Measurements from ENCODE around the gene C4orf46.
"Not testable (repeated sequence)": the region's sequence is repeated elsewhere in the genome, so short reads cannot be mapped to it uniquely, and the experiment has no call there.

Gene C4orf46

DNA sequence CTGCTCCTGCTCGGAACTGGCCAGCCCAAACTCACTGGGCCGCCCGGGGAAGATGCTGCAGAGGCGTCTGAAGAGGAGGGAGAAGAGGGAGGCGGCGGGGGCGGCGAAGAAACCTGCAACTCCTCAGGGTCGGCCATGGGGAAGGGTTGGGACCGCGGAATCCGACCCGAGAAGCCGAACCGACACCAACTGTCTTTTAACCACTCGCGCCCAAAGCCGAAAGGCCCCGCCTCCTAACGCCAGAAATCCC lies at the start of gene C4orf46:
TSS of gene C4orf46 (minus strand) at position 223 of the 250 bp plus-strand sequence. CDS start at position 137, 86 bp downstream.
- no peak for DNase-seq

DNA sequence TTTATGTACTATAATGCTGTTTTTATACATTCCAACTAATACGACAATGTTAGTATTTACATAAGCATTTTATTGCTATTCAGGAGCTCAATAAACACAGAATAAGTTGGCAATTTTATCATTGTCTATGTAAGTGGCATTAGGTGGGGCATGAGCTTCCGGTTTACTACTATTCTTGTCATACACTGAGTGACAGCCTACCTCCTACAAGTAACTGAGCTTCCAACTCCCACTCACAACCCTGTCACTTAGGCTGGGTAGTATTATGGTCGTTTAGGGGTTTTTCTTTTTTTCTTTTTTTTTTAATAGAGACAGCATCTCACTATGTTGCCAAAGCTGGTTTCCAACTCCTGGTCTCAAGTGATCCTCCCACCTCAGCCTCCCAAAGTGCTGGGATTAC lies 44.1 kb upstream of the C4orf46 start:
- no peak for DNase-seq

DNA sequence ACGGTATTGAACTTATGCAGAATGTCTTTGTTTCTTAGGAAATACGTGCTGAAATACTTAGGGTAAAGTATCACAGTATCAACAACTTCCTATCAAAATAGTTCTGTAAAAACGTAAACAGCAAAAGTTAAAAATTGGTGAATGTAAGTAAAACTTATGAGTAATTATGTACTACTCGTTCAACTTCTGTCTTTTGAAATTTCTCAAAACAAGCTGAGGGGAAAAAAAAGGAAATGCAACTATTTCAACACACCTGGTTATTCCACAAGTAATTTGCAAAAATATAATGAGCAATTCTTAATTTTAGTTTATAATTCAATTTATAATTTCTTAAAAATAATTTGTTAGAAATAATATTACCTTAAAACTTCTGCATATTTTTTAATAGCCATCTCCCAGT lies 43.2 kb upstream of the C4orf46 start:
- DNase-seq = no peak

DNA sequence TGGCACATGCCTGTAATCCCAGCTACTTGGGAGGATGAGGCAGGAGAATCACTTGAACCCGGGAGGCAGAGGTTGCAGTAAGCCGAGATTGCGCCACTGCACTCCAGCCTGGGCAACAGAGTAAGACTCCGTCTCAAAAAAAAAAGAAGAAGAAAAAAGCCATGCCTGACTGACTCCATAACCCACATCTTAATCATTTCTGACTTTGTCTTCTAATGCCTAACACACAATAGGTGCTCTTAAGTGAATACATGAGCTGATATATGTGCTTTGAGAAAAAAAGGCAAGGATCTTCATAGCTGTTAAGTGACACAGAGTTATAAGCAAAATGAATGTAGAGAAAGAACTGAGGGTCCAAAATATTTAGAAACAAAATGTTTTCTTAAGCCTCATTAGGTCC lies 40.9 kb upstream of the C4orf46 start:
- DNase-seq = not testable (repeated sequence)

DNA sequence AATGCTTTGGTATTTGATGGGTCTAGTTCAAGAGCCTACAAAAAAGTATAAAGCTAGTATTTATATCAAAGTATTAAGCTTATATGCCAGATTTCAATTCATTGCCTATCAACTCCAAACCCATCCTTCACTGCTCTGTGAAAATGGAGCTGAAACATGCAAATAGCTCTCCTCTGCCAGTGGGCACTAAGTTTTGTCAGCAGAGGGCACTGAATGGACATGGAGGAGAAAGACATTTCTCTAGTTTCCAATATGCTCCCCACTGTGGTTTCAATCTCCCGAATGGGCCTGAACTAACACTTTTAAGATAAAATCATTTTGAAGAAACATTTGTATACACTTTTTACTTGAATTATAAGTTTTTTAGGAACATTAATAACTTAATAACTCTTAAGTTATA lies 39.1 kb upstream of the C4orf46 start:
- no peak for DNase-seq

DNA sequence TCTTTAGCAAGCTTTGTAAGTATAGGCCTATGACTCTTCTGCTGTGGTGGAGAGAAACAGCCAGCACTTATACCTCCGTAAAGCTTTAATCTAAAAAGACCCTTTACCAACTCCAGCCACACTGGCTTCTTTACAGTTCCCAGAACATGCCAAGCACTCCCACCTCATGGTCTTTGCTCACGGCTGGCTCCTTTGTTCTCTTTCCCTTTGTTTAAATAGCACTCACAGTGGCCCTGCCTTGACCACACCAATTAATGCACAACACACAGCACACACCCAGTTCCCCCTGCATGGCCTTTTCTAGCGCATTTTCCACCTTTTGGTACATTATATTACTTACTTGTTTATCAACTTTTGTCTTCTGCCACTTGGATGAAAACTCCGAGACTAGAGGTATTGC lies 32.6 kb upstream of the C4orf46 start:
- DNase-seq = no peak

DNA sequence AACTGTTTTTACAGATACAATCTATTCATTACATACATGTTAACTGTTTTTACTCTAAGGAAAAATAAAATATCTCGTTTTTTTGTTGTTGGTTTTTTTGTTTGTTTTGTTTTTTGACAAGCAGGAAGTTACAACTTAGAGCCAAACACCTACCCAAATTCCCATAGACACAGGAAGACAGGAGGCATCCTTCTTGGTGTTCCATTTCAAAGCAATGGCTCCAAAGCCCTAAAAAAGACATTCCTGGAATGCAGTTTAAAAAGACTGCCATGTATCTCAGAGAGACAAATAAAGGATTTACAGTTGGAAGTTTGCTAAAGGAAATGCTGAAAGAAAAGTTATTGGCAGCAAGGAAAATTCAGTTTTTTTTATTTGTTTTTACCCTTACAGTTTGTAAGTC lies 17.1 kb upstream of the C4orf46 start:
- DNase-seq = no peak

DNA sequence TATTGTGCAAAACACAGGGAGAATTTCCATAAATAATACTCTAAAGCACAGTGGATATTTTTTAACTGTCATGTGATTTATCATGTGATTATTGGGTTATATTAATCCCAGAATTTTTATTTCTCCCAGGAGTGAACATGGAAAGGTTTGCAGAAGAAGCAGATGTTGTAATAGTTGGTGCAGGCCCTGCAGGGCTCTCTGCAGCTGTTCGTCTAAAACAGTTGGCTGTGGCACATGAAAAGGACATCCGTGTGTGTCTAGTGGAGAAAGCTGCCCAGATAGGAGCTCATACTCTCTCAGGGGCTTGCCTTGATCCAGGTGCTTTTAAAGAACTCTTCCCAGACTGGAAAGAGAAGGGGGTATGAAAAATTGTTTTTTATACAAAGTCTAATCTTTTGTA lies 10.4 kb upstream of the C4orf46 start:
- DNase-seq = no peak

DNA sequence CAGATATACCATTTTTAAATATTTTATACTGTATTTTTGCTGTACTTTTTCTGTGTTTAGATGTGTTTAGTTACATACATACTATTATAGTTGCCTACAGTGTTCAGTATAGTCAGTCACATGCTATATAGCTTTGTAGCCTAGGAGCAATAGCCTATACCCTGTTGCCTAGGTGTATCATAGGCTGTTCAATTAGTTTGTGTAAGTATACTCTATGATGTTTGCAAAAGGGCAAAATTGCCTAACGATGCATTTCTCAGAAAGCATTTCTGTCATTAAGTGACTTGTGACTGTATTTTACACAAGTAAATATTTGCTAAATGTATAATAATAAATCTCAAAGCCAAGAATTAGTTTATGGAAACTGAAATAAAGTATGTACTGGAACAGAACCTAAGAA lies 9.9 kb upstream of the C4orf46 start:
- no peak for DNase-seq

DNA sequence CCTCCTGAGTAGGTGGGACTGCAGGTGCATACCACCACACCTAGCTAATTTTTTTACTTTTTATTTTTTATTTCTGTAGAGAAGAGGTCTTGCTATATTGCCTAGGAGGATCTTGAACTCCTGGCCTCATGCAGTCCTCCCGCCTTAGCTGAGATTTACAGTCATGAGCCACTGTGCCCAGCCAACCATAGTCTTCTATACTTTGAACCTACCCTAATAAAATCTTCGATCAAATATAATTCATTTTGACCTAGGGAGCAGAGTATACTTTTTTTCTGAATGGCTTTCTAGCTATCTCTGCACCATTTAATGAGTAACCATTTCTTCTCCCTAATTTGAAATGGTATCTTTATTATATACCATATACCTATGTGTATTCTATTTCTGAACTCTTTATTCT lies 7.1 kb upstream of the C4orf46 start:
- no peak for DNase-seq

DNA sequence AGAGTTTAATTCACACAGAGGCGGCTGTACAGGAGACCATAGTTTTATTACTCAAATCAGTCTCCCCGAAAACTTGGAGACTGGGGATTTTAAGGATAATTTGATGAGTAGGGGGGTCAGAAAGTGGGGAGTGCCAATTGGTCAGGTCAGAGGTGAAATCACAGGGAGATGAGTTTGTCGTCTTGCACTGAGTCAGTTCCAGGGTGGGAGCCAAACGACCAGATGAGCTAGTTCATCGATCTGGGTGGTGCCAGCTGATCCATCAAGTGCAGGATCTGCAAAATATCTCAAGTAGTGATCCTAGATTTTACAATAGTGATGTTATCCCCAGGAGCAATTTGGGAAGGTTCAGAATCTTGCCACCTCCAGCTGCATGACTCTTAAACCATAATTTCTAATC lies 4.4 kb upstream of the C4orf46 start:
- no peak for DNase-seq

DNA sequence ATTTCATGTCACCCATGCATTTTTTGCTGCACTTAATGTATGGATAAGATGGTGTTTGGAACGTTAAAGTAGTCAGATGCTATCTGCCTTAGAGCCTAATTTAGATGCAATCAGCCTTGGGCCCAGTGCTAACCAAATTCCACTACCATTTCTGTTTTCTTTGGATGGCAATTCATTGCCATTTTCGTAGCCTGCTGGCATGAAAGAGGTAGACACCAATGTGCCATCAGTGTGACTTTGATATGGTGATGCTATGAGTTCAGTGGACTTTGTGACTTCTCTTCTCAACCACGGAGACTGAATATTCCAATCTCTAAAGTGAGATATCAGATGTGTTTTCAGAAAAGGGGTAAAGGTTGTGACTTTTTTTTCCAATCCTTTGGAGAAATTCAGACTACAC lies 1.9 kb upstream of the C4orf46 start:
- no peak for DNase-seq

DNA sequence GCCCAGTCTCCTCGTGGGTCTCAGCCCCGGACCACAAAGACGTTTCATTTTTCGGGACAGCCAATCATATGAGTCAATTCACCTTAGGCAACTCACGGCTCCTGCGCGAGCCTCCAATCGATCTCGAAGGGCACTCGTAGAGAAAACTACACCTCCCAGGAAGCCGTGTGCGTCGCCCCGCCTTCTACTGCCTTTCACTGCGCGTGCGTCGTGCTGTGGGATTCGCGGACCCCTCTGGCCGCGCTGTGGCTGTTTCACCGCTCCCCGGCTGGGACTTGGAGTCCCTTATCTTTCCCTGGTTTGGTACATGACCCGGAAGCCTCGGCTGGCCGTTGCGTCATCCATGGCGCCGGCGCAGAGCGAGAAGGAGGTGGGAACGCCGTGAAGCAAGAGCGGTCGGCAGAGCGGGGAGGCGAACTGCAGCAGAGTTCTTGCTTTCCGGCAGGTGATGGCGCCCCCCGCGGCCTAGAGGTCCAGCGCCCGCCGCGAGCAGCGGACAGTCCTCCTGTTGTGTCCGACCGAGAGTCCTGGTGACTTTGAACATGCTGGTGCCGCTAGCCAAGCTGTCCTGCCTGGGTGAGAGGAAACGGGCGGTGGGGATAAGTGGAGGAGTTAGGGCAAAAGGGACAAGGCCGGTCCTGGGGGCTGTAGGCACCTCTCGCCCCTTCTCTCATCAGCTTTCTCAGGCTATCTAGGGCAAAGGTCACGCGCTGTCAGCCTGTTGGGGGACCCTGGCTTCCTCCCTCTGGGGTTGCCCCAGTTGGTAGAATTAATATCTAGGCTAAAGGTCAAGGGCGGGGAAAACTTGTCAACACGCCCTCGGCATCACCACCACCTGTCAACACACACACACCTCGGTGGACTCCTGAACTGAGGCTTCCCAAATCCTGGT lies 474 bp upstream of the C4orf46 start, which contains the start of gene ETFDH:
TSS of gene ETFDH (plus strand) at position 382 of the 892 bp plus-strand sequence. CDS start at position 543, 161 bp downstream.
- peak; percentile 98 for DNase-seq

DNA sequence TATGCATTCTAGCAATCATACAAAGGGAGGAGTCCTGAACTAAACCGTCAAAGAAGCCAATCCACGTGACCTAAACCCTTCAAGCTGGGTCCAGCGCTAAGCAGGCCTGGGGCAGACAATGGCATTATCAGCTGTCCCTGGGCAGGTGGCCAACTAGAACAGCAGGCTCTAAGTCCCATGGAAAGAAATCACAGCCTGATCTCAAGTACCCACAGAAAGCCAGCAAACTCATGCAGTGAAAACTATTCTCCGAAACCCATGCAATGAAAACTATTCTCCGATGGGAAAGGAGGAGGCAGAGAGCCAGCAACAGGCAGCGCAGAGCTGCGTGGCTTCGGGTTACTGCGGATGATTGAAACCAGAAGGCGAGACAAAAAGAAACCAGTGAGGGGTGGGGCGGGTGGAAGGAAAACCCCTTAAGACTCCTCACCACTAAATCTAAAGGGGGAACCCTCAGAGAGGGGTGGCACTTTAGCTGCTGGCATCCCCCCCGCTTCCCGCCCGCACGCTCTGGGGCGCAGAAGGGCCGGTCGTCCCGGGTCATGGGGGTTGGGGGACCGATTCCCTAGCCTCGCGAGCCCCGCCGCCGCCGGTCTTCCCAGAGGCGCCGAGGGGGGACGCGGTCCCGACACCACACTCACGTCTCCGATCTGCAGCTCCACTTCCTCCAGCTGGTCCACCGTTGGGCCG lies 567 bp downstream of the C4orf46 start:
- peak; percentile 14 for DNase-seq

DNA sequence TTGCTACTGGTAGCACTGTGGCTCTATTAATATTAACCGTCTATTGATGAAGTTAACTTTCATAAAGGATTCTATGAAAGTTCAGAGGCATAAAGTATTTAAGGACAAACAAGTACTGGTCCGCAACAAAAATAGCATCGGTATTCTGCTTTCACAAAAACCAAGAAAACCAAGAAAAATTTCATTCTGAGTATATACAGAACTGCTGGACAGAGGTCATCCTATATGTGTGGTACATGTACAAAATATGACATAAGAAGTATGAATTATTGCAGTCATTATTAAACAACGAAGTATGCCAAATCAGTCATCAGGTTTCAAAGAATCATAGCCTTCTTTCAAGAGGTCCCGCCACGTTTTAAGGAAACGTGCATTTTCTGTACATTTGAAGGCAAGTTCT lies 2.4 kb downstream of the C4orf46 start:
- DNase-seq = no peak

DNA sequence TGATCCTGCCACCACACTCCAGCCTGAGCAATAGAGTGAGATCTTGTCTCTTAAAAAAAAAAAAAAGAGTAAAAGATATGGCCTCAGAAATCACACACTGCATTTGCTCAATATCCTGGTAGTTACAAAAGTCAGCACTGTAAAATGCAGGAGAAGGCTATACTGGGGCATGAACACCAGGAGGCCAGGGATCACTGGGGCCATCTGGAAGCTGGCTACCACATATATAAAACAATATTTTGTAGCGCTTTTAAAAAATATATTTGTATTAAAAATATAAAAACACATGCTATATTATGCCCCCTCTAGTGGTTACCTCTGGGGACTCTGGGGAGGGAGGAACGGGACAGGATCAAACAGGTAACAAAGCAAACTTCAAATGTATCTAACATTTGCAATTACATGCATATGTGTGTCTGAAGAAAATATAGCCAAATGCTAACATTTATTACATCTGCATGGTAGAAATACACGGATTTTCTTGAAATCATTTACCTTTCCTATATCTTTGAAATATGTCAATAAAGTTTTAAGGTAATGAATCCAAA lies 4.0 kb downstream of the C4orf46 start:
- no peak for DNase-seq

DNA sequence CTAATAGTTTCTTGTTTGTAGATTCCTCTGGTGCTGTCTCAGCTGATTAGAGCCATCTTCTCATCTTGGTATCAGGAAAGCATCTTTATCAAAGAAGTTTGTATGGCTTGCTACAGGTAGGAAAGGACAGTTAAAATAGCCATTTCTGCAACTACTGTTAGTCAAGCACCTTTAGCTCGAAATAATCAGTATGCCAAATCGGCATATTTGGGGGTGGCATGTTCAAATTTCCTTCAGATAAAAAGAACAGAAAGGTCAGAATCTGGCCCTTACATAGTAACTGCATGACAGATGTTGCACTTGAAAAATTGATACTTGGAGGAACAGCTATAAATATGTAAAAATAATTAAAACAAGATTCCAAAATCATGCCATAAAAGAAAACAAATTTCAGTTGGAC lies 4.8 kb downstream of the C4orf46 start:
- no peak for DNase-seq

DNA sequence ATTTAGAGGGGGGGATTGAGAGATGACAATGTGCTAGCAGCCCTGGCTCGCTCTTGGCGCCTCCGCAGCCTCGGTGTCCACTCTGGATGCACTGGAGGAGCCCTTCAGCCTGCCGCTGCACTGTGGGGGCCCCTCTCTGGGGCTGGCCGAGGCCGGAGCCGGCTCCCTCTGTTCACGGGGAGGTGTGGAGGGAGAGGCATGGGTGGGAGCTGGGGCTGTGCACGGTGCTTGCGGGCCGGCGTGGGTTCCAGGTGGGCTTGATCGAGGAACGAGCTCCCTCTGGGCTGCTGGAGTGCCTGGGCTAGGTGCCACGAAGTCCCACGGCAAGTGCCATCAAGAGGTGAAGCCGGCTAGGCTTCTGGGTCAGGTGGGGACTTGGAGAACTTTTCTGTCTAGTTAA lies 6.9 kb downstream of the C4orf46 start:
- no peak for DNase-seq

DNA sequence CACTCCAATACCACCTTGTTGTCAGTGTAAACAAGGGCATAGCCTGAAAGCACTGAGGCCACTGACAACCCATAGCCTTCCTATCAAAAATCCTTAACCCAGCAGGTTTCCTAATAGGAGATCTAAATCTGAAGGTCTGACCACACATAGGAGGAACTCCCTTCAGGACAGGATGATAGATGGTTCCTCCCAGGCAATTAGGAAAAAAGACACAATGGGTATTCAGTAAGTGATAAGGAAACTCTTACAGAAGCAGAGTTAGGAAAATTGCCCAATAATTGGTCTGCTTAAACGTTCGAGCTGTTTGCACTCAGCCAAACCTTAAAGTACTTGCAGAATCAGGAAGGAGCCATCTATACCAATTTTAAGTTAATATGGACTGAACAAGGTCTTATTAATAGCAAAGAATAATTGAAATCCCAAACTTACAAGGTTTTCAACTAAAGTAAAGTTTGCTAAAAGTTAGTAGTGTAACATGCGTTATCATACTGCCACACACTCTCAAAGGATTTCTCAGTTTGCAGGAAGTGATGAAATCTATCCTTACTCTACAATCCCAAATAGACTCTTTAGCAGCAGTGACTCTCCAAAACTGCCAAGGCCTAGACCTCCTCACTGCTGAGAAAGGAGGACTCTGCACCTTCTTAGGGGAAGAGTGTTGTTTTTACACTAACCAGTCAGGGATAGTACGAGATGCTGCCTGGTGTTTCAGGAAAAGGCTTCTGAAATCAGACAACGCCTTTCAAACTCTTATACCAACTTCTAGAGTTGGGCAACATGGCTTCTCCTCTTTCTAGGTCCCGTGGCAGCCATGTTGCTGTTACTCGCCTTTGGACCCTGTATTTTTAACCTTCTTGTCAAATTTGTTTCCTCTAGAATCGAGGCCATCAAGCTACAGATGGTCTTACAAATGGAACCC lies 7.7 kb downstream of the C4orf46 start:
- not testable (repeated sequence) for DNase-seq

DNA sequence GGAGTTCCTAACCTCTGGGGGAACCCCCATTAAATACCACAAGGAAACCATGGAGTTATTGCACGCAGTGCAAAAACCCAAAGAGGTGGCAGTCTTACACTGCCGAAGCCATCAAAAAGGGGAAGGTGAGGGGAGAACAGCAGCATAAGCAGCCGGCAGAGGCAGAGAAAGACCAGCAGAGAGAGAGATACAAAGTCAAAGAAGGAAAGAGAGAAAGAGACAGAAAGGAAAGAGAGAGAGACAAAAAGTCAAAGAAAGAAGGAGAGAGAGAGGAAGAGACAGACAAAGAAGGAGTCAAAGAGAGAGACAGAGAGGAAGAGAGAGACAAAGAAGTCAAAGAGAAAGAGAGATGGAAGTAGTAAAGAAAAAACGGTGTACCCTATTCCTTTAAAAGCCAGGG lies 8.4 kb downstream of the C4orf46 start:
- DNase-seq = not testable (repeated sequence)

DNA sequence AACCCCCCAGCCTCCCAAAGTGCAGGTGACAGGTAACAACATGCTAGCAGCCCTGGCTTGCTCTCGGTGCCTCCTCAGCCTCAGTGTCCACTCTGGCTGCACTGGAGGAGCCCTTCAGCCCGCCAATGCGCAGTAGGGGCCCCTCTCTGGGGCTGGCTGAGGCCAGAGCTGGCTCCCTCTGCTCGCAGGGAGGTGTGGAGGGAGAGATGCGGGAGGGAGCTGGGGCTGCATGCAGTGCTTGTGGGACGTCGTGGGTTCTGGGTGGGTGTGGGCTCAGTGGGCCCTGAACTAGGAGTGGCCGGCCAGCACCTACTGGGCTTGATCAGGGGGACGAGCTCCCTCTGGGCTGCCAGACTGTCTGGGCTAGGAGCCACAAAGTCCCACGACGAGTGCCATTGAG lies 14.4 kb downstream of the C4orf46 start:
- no peak for DNase-seq

DNA sequence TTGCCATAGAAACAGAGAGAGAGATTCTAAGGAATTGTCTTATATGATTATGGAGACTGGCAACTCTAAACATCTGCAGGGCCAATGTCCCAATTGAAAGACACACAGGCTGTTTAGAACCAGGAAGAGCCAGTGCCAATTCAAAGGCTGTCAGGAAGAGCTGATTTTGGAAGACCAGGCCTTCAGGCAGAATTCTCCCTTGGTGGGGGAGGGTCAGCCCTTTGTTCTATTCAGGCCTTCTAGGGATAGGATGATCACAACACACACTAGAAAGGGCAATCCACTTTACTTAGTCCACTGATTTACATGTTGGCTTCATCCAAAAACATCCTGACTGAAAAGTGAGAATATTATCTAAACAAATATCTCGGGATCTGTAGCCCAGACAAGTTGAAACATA lies 15.2 kb downstream of the C4orf46 start:
- no peak for DNase-seq

DNA sequence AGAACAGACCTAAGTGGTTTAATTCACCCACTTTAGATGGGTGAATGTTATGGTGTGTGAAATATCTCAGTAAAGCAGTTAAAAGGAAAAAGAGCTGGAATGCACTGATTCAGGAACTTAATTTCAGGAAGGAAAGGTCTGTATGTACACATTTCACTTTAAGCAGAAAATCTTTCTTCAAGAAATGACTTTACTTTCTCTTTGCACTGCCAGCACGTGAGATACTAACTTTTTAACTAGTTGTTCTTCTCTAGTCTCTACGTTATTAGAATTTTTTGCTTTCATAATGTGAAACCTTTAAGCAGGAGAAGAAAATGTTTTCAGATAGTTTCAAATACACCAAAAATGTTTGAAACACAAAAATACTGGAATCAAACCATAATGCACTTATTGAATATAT lies 18.8 kb downstream of the C4orf46 start:
- no peak for DNase-seq
